K562 (cell line): Measurements from ENCODE around the gene TYRP1. TPM values are rescaled to one million over a fixed set of nuclear protein-coding genes. Genes with fewer than 3 reads are reported as not detected.

Experiments used
- ATAC-seq: fragments of 200-7000 bp; cut with Tn5 transposase; 3 replicates; pipeline ENCODE4 v1.9.1; 2020; ENCODE audit warnings: moderate library complexity
- BruUV-seq: library from RNA; stranded (reverse); fragments of 400-500 nt; replicated peaks from 2 replicates; lab custom pipeline; 2021; lab: Mats Ljungman, UMichigan
- CTCF ChIA-PET: fragments of 300-600 bp; formaldehyde crosslinking; extraction: SDS; loops from one replicate; lab custom pipeline; 2021; ENCODE audit warnings: low intra/inter-chr PET ratio; lab: Yijun Ruan, JAX
- POLR2A ChIA-PET: fragments of 300-600, 350-650 bp; sonication (Branson Sonifier 250); formaldehyde crosslinking; extraction: SDS; loops from one replicate; lab custom pipeline; 2021; ENCODE audit warnings: antibody characterized with exemption, inconsistent platforms; lab: Yijun Ruan, JAX
- DNase-seq, 4 experiments: peaks; one replicate each; pipeline versions ENCODE4 v3.0.0 to v3.0.0-alpha.2; 2011 to 2018; ENCODE audit warnings: low spot score in 3 of 4, mixed read lengths in 3 of 4; ENCODE audit errors: extremely low read depth in 1 of 4
- FAIRE-seq: peaks from 2 replicates; lab custom pipeline; 2011; peaks lifted over from hg19 to GRCh38; lab: Jason Lieb, UNC
- H2AFZ ChIP-seq: 2 replicates; pipeline ENCODE4 v1.6.0; 2011; ENCODE audit warnings: low read depth, low read length, control low read depth, inconsistent platforms
- H3K27ac ChIP-seq: fragments of 200-600 bp; 3 replicates; pipeline ENCODE4 v1.8.0; 2011; ENCODE audit warnings: low read depth, mild to moderate bottlenecking, control low read depth, inconsistent platforms, low read length, moderate library complexity, mixed read lengths; ENCODE audit errors: extremely low read depth
- H3K27me3 ChIP-seq, 2 experiments: fragments of 300-600 bp in 1 of 2; 2 replicates in 1 of 2; 3 replicates in 1 of 2; pipeline versions ENCODE4 v1.6.0 to v1.8.0; 2011; ENCODE audit warnings: inconsistent platforms in 2 of 2, low read length in 2 of 2, mild to moderate bottlenecking in 1 of 2, mixed read lengths in 1 of 2, moderate library complexity in 1 of 2; ENCODE audit not compliant: control insufficient read depth in 2 of 2, insufficient read depth in 2 of 2
- H3K36me3 ChIP-seq: fragments of 300-600 bp; 3 replicates; pipeline ENCODE4 v1.8.0; 2011; ENCODE audit warnings: mild to moderate bottlenecking, low read length, inconsistent platforms; ENCODE audit not compliant: control insufficient read depth, insufficient read depth
- H3K4me1 ChIP-seq, 2 experiments: fragments of 200-600 bp in 1 of 2; replicated peaks in 1 of 2; 2 replicates in 1 of 2; 3 replicates in 1 of 2; pipeline versions ENCODE4 v1.5.1 to v1.8.0; 2011; ENCODE audit warnings: inconsistent platforms in 2 of 2, low read length in 2 of 2, mild to moderate bottlenecking in 1 of 2, mixed read lengths in 1 of 2, moderate library complexity in 1 of 2; ENCODE audit not compliant: control insufficient read depth in 2 of 2, insufficient read depth in 2 of 2
- H3K4me2 ChIP-seq: 2 replicates; pipeline ENCODE4 v1.6.1; 2011; ENCODE audit warnings: low read length, control low read depth, inconsistent platforms, mixed read lengths; ENCODE audit not compliant: insufficient read depth
- H3K4me3 ChIP-seq: fragments of 200-600 bp; sonication (generic), shearing (Covaris generic); 2 replicates; pipeline ENCODE4 v1.5.1; 2016; ENCODE audit warnings: control low read depth, inconsistent platforms
- H3K79me2 ChIP-seq: fragments of 200-600 bp; 3 replicates; pipeline ENCODE4 v1.8.0; 2011; ENCODE audit warnings: low read length, inconsistent platforms; ENCODE audit not compliant: control insufficient read depth, insufficient read depth
- H3K9ac ChIP-seq, 2 experiments: 2 replicates each; pipeline versions ENCODE4 v1.6.0 to v1.6.1; 2011; ENCODE audit warnings: low read depth in 2 of 2, low read length in 2 of 2, control low read depth in 1 of 2, inconsistent platforms in 1 of 2, mild to moderate bottlenecking in 1 of 2, mixed read lengths in 1 of 2; ENCODE audit not compliant: insufficient read depth in 1 of 2
- H3K9me1 ChIP-seq: one replicate; pipeline ENCODE4 v1.6.0; 2011; ENCODE audit warnings: inconsistent platforms, mild to moderate bottlenecking, low read length, moderate library complexity; ENCODE audit not compliant: control insufficient read depth, insufficient read depth
- H3K9me3 ChIP-seq: replicated peaks from 2 replicates; pipeline ENCODE4 v1.5.1; 2011; ENCODE audit warnings: low read depth, low read length, inconsistent platforms; ENCODE audit not compliant: control insufficient read depth, insufficient read depth
- H4K20me1 ChIP-seq: replicated peaks from 2 replicates; pipeline ENCODE4 v1.6.1; 2011; ENCODE audit warnings: low read length, inconsistent platforms, mixed read lengths; ENCODE audit not compliant: control insufficient read depth, insufficient read depth
- CEBPG ChIP-seq, 3 experiments: fragments of 200-800 bp in 1 of 3; sonication (Bioruptor generic) in 1 of 3; sonication (generic) in 1 of 3; formaldehyde crosslinking in 1 of 3; IDR thresholded peaks in 2 of 3; conservative IDR thresholded peaks in 1 of 3; 2 replicates each; pipeline versions ENCODE4 v1.6.1 to v1.8.0; 2016 to 2022; ENCODE audit warnings: missing compliant biosample characterization in 2 of 3, missing genetic modification characterization in 2 of 3, mild to moderate bottlenecking in 1 of 3, missing genetic modification reagents in 1 of 3
- KAT8 ChIP-seq: fragments of 450-650 bp; IDR thresholded peaks from 2 replicates; pipeline ENCODE4 v1.6.1; 2016; ENCODE audit warnings: low read depth, mild to moderate bottlenecking
- MIER1 ChIP-seq: fragments of 450-650 bp; IDR thresholded peaks from 2 replicates; pipeline ENCODE4 v1.6.1; 2016; ENCODE audit warnings: antibody characterized with exemption, mild to moderate bottlenecking, low read depth
- NR2F6 ChIP-seq: fragments of 450-650 bp; formaldehyde crosslinking; IDR thresholded peaks from 2 replicates; pipeline ENCODE4 v1.4.0; 2020; ENCODE audit warnings: mild to moderate bottlenecking
- PML ChIP-seq: IDR thresholded peaks from 2 replicates; pipeline ENCODE4 v1.6.1; 2012; ENCODE audit warnings: low read length, inconsistent platforms
- SOX6 ChIP-seq: fragments of 450-650 bp; IDR thresholded peaks from 2 replicates; pipeline ENCODE4 v1.6.1; 2014; ENCODE audit warnings: mild to moderate bottlenecking
- SP2 ChIP-seq: IDR thresholded peaks from 2 replicates; pipeline ENCODE4 v1.6.1; 2011; ENCODE audit warnings: mild to moderate bottlenecking, low read depth, low read length, moderate library complexity; ENCODE audit not compliant: poor library complexity, severe bottlenecking; ENCODE audit errors: extremely low read depth
- SREBF1 ChIP-seq: fragments of 150-350 bp; IDR thresholded peaks from 2 replicates; pipeline ENCODE4 v1.6.1; 2014; ENCODE audit warnings: antibody characterized with exemption, low read depth, low read length, borderline replicate concordance
- ZEB2 ChIP-seq: fragments of 450-650 bp; IDR thresholded peaks from 2 replicates; pipeline ENCODE4 v1.6.1; 2016
- ZNF316 ChIP-seq: fragments of 450-650 bp; IDR thresholded peaks from 2 replicates; pipeline ENCODE4 v1.6.1; 2016
- ZNF431 ChIP-seq: sonication (generic); formaldehyde crosslinking; IDR thresholded peaks from 2 replicates; pipeline ENCODE4 v1.8.0; 2022; ENCODE audit warnings: mild to moderate bottlenecking, missing genetic modification reagents
- ZNF561 ChIP-seq: fragments of 450-650 bp; formaldehyde crosslinking; conservative IDR thresholded peaks from 2 replicates; pipeline ENCODE4 v1.4.0; 2020; ENCODE audit warnings: mild to moderate bottlenecking, moderate library complexity
- WGBS: fragments of 100-300 bp; shearing (Covaris generic); methylation state at CpG from one replicate; pipeline ENCODE4 v1.1.6; 2016; ENCODE audit warnings: low coverage, mixed read lengths; ENCODE audit not compliant: insufficient coverage; ENCODE audit errors: missing lambda C conversion rate; 5-methylcytosine and 5-hydroxymethylcytosine counted together
- in situ Hi-C: fragments of 300-500 bp; cut with MboI; formaldehyde crosslinking; loops from 4 replicates; pipeline ENCODE4 v1.15.0; 2018; ENCODE audit warnings: inconsistent platforms, mixed read lengths
- intact Hi-C: fragments of 100-400 bp; cut with micrococcal nuclease; formaldehyde crosslinking; loops from 2 replicates; pipeline ENCODE4 v1.14.2; 2022
- polyA plus RNA-seq, 8 experiments: library from polyadenylated mRNA; depleted of rRNA in 4 of 8; stranded (reverse) in 5 of 8; unstranded in 3 of 8; fragments of >200 nt; fragmentation: Nextera tagmentation in 2 of 8; fragmentation: Illumina TruSeq in 1 of 8; extraction: Ambion mirVana in 2 of 8; extraction: Trizol in 1 of 8; gene quantifications; 2 replicates each; pipeline versions ENCODE4 v1.2.1 to v1.2.3, GENCODE V29; 2011 to 2014; ENCODE audit warnings: inconsistent platforms in 1 of 8, missing spikeins in 1 of 8
- total RNA-seq, 7 experiments: library from RNA; depleted of rRNA in 6 of 7; stranded (reverse); fragments of >200 nt in 6 of 7; fragmentation: Illumina TruSeq in 2 of 7; extraction: Trizol in 2 of 7; gene quantifications; 2 replicates each; pipeline versions ENCODE4 v1.2.1 to v1.2.3, GENCODE V29; 2011 to 2021; ENCODE audit warnings: low replicate concordance in 1 of 7
- TF ChIP-seq, protein P1 (sequence below): sonication (generic); formaldehyde crosslinking; IDR thresholded peaks from 2 replicates; pipeline ENCODE4 v1.8.1; 2023; ENCODE audit warnings: mild to moderate bottlenecking, missing genetic modification reagents, moderate library complexity
- TF ChIP-seq, protein P2 (sequence below): fragments of 450-650 bp; IDR thresholded peaks from 2 replicates; pipeline ENCODE4 v1.6.1; 2016

TYRP1 gene
- total and polyA plus RNA-seq, 9 of the 15 experiments (the other 6 are each of a cell fraction or from before 2014, with no cell fraction given), result not detected

DNA sequence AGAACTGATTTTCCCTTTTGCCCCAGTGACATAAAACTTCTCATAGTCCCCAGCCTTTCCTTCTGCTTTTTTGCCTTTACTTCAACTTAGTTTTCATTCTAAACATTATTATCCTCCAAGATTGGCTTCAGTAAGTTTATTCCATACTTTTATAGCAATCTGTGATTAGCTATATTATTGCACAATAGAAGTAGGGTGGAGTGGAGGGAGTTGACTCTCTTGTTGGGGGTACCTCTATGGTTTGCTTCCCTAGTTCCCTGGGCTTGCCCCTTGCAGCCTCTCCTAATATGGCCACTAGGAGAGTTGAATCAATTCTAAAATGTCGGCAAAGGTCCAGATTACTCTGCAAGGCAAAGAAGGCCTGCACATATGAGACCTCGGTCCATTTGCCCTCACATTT, 36.4 kb upstream of the TYRP1 start:
- CTCF ChIA-PET, result no interaction called here
- H3K27ac ChIP-seq, result no peak overlapping the region
- H3K36me3 ChIP-seq, result no peaks in the 10 kb centered on the region
- in situ Hi-C loops (no loop called here), intact Hi-C loops (no loop called here)
- no peak overlapping the region for H3K4me3 ChIP-seq
- H3K9ac ChIP-seq, result no peak overlapping the region
- no peak overlapping the region for H3K4me2 ChIP-seq
- TF ChIP-seq PML (no peak), SREBF1 (no peak), CEBPG (CRISPR knock-in tag; IDR thresholded peaks at IDR 0.05) (no peak), CEBPG (tag; conservative IDR thresholded peaks at IDR 0.05 in 1 of 2, IDR thresholded peaks at IDR 0.05 in 1 of 2) (peak in 1 of 2 experiments; percentile 16; a peak in 1 of 4 replicates), ZNF431 (CRISPR knock-in tag) (no peak)
- no peak overlapping the region for H2AFZ ChIP-seq
- no peaks in the 10 kb centered on the region for H3K9me3 ChIP-seq
- no TSS peak for BruUV-seq
- no peak for DNase-seq
- 0% methylated on average over 1 of the region's 2 CpGs for WGBS
- H3K27me3 ChIP-seq, result no peaks in the 10 kb centered on the region
- no peaks in the 10 kb centered on the region for H3K9me1 ChIP-seq
- FAIRE-seq, result no peak
- no peaks in the 10 kb centered on the region for H4K20me1 ChIP-seq
- ATAC-seq, result no peak
- POLR2A ChIA-PET, result no interaction called here
- no peaks in the 10 kb centered on the region for H3K79me2 ChIP-seq
- H3K4me1 ChIP-seq, result no peaks in the 10 kb centered on the region

DNA sequence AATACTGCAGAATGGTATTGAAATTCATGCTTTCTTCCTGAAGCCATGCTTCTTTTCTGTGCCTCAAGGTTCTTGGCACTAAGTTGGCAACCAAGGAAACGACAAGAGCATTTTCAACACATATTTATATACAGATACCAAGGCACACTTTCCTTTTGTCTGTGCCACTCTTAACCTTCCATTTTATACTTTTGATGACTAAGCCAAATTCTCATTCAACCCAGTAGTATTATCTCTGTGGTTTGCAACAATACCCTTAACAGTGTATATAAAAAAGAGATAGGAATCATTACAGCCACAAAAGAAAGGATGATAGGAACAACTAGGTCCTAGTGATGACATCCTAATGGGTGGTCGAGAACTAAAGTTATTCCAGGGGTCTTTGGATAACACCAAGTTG, 36.0 kb upstream of the TYRP1 start:
- Histone ChIP-seq H2AFZ (no peak overlapping the region), H3K27ac (no peak overlapping the region), H3K9me1 (no peaks in the 10 kb centered on the region), H3K4me2 (no peak overlapping the region), H3K79me2 (no peaks in the 10 kb centered on the region), H3K27me3 (no peaks in the 10 kb centered on the region), H4K20me1 (no peaks in the 10 kb centered on the region), H3K4me1 (no peaks in the 10 kb centered on the region), H3K36me3 (no peaks in the 10 kb centered on the region), H3K9ac (no peak overlapping the region), H3K4me3 (no peak overlapping the region), H3K9me3 (no peaks in the 10 kb centered on the region)
- in situ Hi-C loops (no loop called here), intact Hi-C loops (no loop called here)
- 0% methylated on average over 2 of the region's 2 CpGs for WGBS
- no TSS peak for BruUV-seq
- no peak for DNase-seq
- no peak for FAIRE-seq
- ChIA-PET CTCF (no interaction called here), POLR2A (no interaction called here)
- no peak for ATAC-seq
- TF ChIP-seq, protein P1, sequence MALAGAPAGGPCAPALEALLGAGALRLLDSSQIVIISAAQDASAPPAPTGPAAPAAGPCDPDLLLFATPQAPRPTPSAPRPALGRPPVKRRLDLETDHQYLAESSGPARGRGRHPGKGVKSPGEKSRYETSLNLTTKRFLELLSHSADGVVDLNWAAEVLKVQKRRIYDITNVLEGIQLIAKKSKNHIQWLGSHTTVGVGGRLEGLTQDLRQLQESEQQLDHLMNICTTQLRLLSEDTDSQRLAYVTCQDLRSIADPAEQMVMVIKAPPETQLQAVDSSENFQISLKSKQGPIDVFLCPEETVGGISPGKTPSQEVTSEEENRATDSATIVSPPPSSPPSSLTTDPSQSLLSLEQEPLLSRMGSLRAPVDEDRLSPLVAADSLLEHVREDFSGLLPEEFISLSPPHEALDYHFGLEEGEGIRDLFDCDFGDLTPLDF (CRISPR knock-in tag), result no peak
- no peak for TF ChIP-seq ZNF316
- TF ChIP-seq NR2F6 (CRISPR knock-in tag), result no peak
- no peak for TF ChIP-seq SOX6
- TF ChIP-seq ZEB2, result no peak
- no peak for TF ChIP-seq SP2
- TF ChIP-seq MIER1, result no peak
- TF ChIP-seq KAT8, result no peak
- no peak for TF ChIP-seq ZNF561 (CRISPR knock-in tag)
- TF ChIP-seq, protein P2, sequence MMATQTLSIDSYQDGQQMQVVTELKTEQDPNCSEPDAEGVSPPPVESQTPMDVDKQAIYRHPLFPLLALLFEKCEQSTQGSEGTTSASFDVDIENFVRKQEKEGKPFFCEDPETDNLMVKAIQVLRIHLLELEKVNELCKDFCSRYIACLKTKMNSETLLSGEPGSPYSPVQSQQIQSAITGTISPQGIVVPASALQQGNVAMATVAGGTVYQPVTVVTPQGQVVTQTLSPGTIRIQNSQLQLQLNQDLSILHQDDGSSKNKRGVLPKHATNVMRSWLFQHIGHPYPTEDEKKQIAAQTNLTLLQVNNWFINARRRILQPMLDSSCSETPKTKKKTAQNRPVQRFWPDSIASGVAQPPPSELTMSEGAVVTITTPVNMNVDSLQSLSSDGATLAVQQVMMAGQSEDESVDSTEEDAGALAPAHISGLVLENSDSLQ, result no peak
